ENCODE measurements around the gene UQCRC2.
"Not testable (repeated sequence)": the region's sequence is repeated elsewhere in the genome, so short reads cannot be mapped to it uniquely, and the experiment has no call there.

UQCRC2 gene

GRCh38 chr16:22008215-22009059 lies 55.3 kb downstream of the UQCRC2 start:
- DNase-seq (ENCODE audit: low spot score): no peak

DNA sequence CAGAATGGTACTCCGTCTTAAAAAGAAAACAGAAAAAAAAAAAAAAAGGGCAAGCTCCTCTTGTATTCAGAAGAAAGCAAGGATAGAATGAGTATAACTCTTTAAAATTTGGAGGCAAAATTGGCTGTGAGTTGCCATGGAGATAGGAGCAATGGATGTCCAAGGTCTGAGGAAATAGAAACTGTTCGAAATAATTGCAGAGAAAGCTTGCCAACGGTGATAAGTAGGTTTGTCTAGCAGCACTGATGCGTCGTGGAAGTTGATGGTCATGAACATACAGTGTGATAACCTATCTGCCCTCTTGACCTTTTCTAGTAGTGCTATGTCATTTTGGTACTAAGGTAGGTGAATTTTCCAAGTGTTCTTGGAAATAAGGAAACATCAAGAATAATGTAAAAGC lies 57.7 kb downstream of the UQCRC2 start:
- DNase-seq (ENCODE audit: low spot score): no peak

DNA sequence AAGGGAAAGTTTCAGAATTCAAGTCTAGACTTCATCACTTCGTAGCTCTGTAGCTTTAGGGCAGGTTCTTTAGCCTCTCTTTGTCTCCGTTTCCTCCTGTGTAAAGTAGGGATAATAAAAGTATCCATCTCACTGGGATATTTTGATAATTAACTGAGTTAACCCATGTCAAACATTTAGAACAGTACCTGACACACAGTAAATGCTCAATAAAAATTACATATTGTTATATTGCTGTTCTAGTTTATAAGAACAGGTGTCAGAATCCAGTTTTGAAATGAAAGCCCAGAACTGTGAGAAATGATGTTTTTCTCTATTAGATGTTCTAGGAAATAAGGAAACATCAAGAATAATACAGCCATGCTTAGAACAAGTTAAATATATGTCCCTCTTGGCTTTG lies 59.1 kb downstream of the UQCRC2 start:
- no peak for DNase-seq (ENCODE audit: low spot score)

- no peak for DNase-seq (ENCODE audit: low spot score)
Measured at GRCh38 chr16:22013486-22013885, 60.3 kb downstream of the UQCRC2 start.

DNA sequence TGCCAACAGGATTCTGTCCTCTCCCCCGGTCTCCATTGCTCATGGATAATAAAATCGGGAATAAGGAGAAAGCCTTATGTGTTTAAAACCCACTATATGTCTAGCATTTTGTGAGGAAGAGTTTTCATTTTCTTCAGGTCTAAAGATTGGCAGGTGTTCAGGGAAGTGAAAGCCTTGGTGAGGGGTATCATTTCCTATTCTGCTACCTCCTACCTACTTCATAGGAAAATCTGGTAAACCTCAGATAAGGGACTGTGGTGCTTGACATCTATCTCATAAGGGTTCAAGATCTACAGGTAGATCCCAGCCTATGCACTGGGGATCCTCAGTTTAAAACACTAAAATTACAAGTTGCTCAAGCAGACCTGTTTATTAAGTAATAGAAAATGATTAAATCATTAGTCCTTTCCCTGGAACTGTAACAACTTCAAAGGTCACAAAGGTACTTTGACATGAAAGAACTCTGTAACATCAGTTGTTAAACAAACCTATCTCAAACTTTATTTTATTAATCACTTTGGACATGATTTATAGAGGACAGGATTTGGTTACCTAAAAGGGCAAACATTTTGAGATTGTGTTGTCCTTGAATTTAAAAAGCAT lies 61.2 kb downstream of the UQCRC2 start:
- no peak for DNase-seq (ENCODE audit: low spot score)

GRCh38 chr16:22016927-22017326 lies 63.8 kb downstream of the UQCRC2 start:
- DNase-seq (ENCODE audit: low spot score): no peak

- no peak for DNase-seq (ENCODE audit: low spot score)
Measured at GRCh38 chr16:22018559-22018958, 65.4 kb downstream of the UQCRC2 start.

- no peak for DNase-seq (ENCODE audit: low spot score)
Measured at GRCh38 chr16:22022151-22022550, 69.0 kb downstream of the UQCRC2 start.

GRCh38 chr16:22023505-22023904 lies 70.3 kb downstream of the UQCRC2 start:
- DNase-seq (ENCODE audit: low spot score): no peak

DNA sequence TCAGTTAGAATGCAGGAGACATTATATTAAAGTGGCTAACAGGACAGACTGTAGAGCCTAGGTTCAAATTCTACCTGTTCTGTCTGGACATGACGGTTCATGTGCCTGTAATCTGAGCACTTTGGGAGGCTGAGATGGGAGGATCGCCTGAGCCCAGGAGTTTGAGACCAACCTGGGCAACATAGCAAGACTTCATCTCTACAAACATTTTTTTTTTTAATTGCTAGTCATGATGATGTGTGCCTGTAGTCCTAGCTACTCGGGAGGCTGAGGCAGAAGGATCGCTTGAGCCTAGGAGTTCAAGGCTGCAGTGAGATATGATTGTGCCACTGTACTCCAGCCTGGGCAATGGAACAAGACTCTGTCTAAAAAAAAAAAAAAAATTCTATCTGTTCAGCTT lies 71.6 kb downstream of the UQCRC2 start:
- DNase-seq (ENCODE audit: low spot score): not testable (repeated sequence)

GRCh38 chr16:22027633-22028032 lies 74.5 kb downstream of the UQCRC2 start:
- no peak for DNase-seq (ENCODE audit: low spot score)

DNA sequence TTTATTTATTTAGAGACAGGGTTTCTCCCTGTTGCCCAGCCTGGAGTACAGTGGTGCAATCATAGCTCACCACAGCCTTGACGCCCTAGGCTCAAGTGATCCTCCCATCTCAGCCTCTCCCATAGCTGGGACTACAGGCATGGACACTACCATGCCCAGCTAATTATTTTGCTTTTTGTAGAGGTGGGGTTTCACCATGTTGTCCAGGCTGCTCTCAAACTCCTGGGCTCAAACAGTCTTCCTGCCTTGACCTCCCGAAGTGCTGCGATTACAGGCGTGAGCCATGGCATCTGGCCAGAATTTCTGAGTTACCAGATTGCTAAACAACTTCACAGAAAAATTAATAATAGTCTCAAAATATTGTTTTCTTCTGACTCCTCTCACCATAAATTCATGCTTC lies 76.5 kb downstream of the UQCRC2 start:
- no peak for DNase-seq (ENCODE audit: low spot score)

DNA sequence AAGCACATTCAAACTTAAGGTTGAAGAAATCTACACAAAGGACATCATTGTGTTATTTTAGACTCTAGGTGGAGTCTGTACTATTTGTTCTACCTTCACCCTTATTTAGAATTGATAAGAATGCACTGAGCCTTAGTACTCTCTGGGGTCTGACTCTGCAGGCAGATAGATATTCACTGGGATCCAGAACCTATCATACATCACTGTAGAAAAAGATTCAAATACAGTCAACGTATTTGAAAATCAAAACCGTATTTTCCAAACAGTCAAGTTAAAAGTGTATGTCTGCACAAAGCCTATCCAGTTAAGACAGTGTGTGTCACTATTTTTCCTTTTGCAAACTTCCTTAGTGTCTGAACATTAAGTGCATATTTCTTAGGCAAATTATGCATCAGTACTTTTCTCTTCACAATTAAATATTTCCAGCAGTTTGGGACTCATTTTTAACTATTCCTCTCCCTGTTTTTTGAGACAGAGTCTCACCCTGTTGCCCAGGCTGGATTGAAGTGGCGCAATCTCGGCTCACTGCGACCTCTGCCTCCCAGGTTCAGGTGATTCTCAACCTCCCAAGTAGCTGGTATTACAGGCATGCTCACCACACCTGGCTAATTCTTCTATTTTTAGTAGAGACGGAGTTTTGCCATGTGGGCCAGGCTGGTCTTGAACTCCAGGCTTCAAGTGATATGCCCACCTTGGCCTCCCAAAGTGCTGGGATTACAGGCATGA lies 77.1 kb downstream of the UQCRC2 start:
- no peak for DNase-seq (ENCODE audit: low spot score)

GRCh38 chr16:22031483-22032083 lies 78.4 kb downstream of the UQCRC2 start:
- DNase-seq (ENCODE audit: low spot score): no peak

Measured in SK-N-DZ (cell line).